NCI-H1694 (cell line): ENCODE results near the gene F7.
"Not testable (repeated sequence)": the region's sequence is repeated elsewhere in the genome, so short reads cannot be mapped to it uniquely, and the experiment has no call there.

Source experiments
- DNase-seq: peaks from one replicate; lab custom pipeline; 2025; lab: John Stamatoyannopoulos, UW

The F7 gene

DNA sequence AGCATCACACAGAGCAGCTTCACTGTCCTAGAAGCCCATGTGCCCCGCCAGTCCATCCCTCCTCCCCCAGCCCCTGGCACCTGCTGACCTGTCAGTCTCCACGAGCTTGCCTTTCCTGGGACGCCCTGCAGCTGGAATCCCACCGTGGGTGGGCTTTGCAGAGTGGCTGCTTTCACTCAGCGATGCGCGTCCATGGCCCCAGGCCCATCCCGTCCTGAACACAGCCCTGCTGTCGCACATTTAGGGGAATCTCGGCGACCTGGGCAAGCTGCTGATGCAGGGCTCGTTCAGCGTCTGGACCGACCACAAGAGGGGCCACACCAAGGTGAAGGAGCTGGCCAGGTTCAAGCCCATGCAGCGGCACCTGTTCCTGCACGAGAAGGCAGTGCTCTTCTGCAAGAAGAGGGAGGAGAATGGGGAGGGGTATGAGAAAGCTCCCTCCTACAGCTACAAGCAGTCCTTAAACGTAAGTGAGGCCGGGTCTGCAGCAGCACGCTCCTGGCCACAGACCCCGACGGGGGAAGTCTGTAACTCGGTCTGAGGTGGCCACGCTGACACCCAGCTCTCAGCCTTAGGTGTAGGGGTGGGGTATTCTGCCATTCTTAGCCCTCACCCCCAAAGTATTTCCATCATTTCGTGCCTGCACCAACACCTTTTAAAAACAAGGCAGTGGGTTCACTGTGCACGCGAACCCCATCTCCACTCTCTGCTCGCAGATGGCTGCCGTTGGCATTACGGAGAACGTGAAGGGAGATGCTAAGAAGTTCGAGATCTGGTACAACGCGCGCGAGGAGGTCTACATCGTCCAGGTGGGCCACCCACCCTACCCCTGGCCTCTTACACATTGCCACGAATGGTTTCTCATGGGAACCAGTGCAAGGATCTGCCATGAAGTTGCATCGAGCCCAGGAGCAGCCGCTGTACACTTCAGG lies 18.3 kb upstream of the F7 start:
- DNase-seq: no peak

DNA sequence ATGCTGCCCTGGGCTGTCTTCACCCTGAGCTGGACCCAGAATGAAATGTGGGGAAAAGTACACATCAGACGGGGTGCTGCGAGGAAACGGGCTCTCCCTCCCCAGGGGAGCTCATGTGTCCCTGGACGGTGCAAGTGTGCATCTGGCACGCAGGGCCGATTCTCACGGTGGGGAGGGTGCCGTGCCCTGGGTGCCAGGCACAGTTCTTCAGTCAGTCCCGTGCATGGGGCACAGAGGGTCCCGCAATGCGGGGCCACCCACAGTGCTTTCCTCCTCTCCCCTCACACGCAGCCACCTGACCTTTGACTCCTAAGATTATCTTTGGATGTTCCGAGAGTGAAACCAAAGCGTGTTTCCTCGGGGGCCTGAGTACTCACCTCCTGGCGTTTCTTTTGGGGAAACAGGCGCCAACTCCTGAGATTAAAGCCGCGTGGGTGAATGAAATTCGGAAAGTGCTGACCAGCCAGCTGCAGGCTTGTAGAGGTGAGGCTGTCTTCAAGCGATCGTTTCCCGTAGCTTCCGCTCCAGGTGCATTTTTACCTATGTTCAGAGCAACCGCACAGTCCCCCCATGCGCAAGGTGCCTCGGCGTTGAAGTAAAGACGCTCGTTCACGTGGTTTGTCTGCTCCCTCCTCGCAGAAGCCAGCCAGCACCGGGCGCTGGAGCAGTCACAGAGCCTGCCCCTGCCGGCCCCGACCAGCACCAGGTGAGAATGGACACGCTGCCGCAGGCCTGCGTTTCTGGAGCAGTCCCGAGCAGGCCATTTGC lies 17.5 kb upstream of the F7 start:
- DNase-seq: no peak

DNA sequence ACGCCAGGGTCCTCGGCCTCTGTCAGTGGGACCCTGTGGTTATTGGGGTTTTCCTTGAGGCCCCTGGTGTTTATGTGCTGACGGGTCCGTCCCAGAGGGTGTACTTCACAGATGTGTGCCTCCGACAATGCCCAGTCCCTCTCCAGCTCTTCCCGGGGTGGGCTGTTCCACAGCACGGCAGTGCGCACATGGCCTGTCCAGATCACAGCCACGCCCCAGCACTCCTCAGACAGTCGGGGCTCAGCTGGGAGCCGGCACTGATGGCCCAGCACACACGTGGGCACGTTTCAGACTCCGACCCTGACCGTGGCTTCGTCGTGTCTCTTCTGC lies 16.9 kb upstream of the F7 start:
- DNase-seq: no peak

DNA sequence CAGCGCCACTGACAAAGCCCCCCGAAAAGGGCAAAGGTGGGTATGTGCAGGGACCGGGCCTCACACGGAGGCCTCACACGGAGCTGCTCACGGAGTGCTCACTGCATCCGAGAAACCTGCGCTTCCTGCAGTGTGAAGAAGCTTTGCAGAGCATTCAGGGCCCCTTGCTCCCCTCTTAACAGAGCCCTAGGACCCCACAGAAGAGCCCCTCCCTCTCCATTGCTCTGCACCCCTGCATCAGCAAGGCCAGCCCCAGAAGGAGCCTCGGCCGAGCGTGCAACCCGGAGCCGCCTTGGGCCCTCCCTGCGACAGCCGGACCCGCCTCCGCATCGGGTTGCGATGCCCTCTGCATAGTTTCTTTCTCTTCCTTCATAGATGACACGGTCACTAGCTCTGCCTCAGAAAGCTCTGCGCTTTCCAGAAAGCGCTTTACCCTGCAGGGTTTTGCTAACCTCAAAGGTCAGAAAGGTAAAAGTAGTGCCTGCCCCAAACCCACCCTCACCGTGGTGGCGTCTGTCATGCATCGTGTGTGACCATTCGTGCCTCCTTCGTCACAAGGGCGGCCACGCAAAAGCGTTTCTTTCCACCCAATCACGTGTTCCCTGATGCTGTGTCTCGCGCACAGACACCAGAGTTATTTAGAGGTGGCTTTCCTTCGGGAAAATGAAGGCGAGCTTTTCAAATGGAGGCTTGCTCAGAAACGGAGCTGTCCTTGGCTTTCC lies 15.7 kb upstream of the F7 start:
- no peak for DNase-seq

DNA sequence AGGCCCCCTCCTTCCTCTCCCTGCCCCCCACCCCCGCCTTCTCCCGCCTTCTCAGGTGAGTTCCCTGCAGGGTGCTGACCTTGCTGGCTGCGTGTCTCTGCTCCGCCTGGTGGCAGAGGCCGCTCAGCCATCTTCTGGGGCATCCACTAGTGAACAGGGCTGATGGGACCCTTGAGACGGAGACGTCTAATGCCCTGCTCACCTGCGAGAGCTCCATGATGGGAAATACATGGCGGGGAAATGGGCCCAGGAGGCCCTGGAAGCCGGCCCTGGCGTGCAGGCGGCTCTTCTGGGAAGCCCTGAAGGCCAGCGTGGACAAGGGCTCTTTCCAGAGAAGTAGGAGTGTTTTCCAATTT lies 15.2 kb upstream of the F7 start:
- no peak for DNase-seq

DNA sequence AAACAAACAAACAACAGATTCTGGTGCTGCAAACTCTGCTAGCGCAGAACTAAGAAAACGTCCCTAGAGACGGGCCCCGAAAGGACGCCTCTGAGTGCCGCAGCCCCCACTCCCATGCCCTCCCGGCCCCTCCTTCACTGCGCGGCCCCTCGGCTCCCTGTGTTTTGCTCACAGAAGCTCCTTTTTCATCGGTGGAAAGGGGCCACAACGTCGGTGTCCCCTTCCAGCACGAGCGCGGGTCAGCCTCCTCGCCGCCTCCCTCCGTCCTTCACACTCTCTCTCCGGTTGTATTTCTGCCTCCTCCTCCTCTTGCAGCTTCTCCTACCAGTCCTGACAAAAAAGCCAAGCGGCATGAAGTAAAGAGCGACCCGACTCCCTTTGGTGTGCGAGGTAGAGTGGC lies 14.8 kb upstream of the F7 start:
- DNase-seq: no peak

DNA sequence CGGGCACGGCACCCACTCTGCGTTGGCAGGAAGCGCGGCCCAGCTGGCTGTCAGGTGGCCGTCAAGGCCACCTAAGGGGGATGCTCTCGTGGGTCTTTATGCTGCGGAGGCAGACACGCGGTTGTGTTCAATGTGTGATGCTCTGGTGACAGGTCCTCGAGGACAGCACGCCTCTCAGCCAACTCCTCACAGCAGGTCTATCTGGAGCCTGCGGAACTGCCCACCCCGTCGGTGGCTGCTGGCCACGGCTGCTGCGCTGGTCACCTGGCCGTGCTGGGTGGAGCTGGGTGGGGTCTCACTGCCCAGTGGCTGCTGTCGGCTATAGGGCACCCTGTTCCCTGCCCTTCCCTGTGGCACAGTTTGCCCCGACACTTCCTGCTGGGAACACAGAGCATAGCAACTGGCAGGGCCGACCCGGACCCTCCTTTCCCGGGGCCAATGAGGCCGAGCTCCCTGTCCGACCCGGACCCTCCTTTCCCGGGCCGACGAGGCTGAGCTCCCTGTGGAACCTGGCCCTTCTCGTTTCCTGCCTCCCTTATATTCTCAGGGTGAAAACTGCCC lies 14.3 kb upstream of the F7 start:
- no peak for DNase-seq

DNA sequence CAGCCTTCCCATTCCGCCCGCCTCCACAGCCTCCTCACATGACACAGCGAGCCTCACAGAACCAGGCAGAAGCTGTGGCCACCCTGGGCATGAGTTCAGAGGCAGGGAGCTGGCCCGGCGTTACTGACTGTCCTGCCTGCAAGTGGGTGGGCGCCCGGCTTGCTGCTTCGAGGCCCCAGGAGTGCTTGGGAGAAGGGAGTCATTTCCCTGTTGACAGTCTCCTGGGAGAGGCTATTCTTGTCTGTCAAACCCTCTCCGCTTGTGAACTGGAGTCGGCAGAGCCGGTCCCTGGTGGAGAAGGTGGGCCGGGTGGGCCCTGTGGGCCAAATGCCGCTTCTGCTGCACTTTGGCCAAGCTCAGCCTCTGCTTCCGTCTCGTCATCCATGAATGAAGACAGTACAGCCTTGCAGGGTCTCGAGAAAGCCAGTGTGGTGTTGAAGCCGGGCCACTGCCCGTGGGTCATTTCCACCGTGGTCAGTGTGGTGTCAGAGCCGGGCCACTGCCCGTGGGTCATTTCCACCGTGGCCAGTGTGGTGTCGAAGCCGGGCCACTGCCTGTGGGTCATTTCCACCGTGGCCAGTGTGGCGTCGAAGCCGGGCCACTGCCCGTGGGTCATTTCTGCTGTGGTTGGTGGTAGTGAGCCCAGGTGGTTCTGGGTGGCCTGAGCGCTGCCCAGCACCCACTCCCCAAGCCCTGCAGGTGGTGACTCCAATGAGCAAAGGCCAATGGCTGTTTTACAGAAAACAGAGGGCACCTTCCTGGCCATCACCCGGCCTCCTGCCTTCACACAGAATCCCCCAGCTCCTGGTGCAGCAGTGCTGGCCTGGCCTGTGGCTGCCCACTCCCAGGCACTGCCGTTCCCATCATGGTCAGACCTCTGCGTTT lies 13.5 kb upstream of the F7 start:
- no peak for DNase-seq

DNA sequence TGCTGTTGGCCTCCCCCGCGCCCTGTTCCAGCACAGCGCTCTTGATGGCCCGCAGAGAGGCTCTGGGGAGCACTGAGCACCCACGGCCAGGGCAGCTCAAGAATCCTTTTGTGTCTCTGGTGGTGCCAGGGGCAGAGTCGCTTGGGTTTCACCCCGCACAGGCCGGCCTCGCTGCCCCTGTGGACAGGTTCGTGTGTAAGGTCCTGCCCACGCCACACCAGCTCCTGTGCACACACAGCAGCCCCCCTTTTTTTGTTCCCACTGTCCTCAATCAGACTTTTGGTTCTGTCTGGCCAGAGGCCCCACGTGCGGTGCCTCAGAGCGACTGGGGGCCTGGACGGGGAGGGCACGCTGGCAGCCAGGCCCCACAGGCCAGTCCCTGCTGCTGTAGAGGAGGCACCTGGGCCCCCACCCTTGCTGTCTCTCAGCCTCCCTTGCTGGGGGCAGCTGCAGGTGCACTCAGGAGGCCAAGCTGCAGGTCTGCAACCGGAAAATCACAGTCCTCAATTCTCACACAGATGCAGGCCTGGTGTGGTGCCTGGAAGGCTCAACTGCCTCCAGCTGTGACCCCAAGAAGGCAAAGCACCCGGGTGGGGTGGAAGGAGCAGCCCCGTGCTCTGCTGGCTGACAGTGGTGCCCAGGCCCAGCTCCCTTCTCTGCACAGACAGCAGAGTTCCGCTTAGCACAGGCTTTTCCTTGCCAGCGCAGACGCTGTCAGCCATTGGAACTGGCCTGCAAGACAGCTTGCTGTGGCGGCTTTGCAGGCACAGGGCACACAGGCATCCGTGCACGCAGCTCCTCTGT lies 12.6 kb upstream of the F7 start:
- no peak for DNase-seq

DNA sequence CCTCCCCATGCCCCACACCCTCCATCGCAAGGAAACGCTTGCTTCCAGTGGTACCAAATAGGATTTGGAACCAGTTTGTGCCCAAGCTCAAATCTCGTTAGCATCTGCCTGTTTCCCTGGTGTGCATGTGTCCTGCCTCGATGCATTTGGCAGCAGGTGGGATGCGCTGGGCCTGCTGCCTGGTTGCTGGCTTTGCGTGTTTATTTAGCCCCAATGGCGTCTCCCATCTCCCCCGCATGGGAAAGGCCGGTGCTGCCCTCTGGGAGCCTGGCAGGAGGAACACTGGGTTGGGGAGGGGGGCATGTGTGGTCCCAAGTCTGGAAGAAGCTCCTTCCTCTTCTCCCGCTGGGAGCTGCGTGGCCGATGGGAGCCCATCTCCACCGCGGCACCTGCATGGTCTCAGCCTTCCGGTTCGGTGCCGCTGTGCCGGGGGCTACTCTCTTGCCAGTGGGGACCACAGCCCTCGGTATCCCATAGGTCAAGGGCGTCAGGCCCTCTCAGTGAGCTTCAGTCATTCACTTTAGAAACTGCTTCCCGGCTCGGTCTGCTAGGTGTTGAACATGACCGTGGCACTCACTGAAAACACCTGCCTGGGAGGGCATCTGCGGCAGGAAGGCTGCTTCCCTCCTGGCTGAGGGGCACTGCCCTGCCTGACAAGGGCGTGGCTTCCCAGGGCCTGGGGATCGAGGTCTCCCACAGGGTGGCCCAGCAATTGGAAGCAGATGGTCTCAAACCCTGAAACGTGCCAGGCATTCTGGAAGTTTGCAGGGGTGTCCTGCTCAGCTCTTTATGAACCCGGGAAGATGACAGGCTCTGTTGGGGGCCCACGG lies 11.8 kb upstream of the F7 start:
- no peak for DNase-seq

DNA sequence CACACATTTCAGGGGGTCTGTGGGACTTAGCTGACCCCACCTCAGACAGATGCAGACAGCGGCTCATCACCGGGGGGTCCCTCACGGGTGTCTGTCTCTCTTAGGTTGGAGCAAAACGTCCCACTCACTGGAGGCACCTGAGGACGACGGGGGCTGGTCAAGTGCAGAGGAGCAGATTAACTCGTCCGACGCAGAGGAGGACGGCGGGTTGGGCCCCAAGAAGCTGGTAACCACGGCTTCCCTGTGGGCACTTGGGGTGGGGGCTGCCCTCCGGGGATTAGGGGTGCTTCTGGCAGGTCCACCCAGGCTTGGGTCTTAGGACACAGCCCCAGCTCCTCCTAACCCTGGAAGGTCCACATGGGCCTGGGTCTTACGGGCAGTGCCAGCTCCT lies 11.2 kb upstream of the F7 start:
- DNase-seq: no peak

DNA sequence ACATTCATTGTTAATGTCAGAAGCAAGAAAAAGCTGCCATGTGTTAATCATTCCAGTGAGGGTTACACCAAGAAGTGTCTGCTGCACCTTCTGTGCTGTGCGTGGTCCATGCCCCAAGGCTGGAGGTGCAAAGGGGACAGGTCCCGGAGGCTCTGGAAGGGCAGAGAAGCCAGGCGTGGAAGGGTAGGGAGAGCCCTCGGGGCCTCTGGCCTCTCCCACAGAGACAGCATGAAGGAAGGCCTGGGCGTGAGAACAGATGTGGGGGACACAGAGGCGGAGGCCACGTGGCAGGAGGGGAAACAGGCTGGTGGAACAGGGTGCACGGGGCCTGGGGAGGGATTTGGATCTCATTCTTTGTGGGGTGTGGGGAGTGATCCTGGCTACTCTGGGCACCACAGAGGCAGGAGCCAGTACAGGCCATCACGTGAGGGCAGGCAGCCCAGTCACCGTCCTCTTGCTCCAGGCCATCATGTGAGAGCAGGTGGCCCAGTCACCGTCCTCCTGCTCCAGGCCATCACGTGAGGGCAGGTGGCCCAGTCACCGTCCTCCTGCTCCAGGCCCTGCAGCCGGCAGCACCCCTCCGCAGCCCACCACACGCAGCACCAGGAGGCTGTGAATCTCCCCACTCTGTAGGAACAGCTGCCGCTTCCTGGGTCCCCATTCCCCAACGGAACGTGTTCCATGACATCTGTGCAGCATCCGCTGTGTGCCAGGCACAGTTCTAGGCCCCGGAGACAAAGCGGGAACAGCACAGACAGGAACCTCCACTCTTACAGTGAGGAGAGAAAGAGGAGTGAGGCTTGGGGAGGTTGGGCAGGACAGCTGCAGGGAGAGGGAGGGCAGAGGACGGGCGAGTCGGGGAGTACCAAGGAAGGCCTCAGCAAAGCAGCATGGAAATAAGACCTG lies 10.2 kb upstream of the F7 start:
- DNase-seq: no peak

DNA sequence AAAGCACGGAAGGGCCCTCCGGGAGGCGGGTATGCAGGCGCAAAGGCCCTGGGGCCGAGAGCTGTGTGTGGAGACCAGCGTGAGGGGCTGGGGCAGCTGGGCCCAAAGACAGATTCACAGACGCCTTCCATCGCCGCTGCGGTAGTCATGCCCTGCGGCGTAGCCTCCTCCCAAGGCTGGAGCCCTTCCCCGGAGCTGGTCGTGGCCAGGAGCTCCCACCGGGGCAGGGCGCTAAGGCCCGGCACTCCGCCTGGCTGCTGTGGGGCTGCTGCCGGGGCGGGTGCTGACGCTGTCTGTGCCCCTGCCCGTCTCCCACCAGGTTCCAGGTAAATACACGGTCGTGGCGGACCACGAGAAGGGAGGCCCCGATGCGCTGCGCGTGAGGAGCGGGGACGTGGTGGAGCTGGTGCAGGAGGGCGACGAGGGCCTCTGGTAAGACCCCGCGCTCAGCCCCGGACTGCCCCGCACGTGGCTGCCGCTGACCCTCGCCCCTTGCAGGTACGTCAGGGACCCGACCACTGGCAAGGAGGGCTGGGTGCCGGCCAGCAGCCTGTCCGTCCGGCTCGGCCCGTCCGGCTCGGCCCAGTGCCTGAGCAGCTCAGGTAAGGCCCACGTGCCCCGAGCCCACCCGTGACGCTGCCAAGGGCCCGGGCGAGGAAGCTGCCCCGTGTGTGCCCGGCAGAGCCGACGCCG lies 9.4 kb upstream of the F7 start:
- no peak for DNase-seq

DNA sequence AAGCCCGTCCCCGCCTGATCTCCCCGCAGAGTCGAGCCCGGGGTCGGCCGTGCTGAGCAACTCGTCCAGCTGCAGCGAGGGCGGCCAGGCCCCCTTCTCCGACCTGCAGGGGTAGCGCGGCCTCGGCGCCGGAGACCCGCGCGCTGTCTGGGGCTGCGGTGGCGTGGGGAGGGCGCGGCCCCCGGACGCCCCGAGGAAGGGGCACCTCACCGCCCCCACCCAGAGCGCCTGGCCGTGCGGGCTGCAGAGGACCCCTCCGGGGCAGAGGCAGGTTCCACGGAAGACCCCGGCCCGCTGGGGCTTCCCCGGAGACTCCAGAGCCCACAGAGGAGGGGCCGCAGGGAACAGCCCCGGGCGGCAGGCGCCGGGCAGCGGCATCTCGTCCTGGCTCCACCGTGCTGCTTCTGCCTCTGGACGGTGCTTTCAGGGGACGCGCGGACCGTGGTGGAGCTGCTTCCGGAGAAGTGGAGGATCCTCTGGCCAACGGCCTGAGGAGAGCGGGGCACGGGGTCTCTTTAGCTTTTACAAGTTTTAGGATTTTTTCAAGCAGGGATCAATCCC lies 8.8 kb upstream of the F7 start:
- DNase-seq: no peak

DNA sequence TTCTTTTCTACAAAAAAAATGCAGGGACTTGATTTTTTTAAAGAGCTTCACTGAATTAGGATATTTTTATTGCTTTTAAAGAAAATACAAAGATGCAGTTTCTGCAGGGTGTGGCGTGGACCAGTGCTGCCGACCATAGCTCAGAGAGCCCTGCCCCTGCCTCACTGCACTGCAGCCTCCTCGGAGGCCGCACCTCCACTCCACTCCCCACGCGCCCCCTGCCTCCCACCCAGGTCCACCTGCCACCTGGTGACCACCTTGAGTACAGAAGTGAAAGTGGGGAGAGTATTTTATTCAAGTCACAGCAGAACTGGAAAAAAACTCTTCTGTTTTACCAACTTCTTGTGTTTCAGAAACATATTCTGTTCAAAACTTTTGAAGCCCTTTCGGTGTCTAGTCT lies 7.9 kb upstream of the F7 start:
- no peak for DNase-seq

DNA sequence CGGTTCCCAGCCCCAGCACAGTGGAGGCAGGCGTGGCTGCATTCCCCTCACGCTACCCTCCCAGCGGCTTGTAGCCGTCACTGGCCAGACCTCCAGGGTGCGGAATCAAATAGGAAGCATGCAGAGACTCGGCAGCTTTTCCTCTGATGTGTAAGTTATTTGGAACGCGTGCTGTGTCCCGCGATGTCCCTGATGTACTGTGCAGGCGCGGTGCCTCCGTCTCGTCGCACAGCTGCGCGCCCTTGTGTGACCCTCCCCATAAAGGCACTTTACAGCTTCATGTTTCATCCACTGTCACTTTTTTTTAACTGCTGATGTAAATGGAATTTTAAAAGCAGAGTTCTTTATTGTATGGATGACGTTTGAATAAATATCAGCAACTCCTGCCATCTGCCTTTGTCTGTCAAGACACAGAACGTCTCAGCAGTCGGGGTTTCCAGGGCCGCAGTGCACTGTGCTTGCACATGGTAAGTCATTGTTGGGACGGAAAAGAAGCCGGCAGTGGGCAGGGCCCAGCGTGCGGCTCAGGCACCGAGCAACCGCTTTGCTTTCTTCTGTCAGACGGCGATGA lies 7.3 kb upstream of the F7 start:
- no peak for DNase-seq

DNA sequence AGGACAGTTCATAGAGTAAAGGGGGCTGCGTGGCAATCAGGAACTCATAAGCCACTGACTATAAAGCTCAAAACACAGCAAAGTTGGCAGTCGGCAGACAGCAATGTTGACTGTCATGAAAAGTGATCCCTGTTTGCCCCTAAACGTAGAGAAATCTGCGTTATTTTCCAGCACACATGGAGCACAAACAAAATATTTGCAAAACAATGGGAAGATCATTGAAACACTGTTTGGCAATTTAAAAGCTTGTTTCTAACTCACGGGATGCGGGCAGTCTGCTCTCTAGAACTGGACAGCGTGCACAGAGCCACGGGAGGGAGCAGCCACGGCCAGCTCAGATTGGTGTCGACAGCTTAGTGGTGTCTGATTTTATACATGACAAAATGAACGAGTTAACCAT lies 6.4 kb upstream of the F7 start:
- DNase-seq: no peak

DNA sequence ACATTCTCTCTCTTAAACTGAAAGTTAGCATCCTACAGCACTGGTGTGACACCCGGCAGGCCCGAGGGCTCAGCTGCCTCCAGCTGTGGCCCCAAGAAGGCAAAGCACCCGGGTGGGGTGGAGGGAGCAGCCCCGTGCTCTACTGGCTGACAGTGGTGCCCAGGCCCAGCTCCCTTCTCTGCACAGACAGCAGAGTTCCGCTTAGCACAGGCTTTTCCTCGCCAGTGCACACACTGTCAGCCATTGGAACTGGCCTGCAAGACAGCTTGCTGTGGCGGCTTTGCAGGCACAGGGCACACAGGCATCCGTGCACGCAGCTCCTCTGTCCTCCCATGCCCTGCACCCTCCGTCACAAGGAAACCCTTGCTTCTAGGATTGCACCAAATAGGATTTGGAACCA lies 3.3 kb upstream of the F7 start:
- not testable (repeated sequence) for DNase-seq
